Right lobe of liver (tissue), 6 donors: ENCODE measurements around the gene TEDC2. TPM values are rescaled to one million over a fixed set of nuclear protein-coding genes. Genes with fewer than 3 reads are reported as not detected.
A peak's percentile ranks its signal among the peaks of the same experiment; 100 is the strongest.

Experiments
- ATAC-seq, 4 donors: fragments of 200-7000 bp; cut with Tn5 transposase; one replicate each; pipeline ENCODE4 v1.9.1; 2020; ENCODE audit warnings: mild to moderate bottlenecking in 4 of 4, moderate library complexity in 4 of 4
- DNase-seq, 3 donors: peaks; one replicate each; pipeline ENCODE4 v3.0.0-alpha.2; 2020
- H3K27ac ChIP-seq, 3 donors: fragments of 200-600 bp; one replicate each; pipeline ENCODE4 v1.8.0; 2022
- H3K27me3 ChIP-seq, 2 donors: fragments of 200-600 bp; one replicate each; pipeline ENCODE4 v1.8.0; 2022
- H3K36me3 ChIP-seq, 4 donors: fragments of 200-600 bp; sonication (generic) in 1 of 4; one replicate each; pipeline versions ENCODE4 v1.5.1 to v1.8.0; 2017 to 2022; ENCODE audit warnings: control low read depth in 1 of 4
- H3K4me1 ChIP-seq, 4 donors: fragments of 200-600 bp; sonication (generic) in 1 of 4; one replicate each; pipeline versions ENCODE4 v1.5.1 to v1.8.0; 2017 to 2022; ENCODE audit warnings: control low read depth in 1 of 4
- H3K4me3 ChIP-seq, 3 donors: fragments of 200-600 bp; one replicate each; pipeline ENCODE4 v1.8.0; 2022
- H3K9me3 ChIP-seq, 4 donors: fragments of 200-600 bp; sonication (generic) in 1 of 4; one replicate each; pipeline versions ENCODE4 v1.5.1 to v1.8.0; 2017 to 2022; ENCODE audit warnings: control low read depth in 1 of 4
- POLR2A ChIP-seq: fragments of 450-650 bp; IDR thresholded peaks from one replicate; pipeline ENCODE4 v1.6.1; 2017; ENCODE audit warnings: antibody characterized with exemption, mild to moderate bottlenecking
- WGBS: methylation state at CpG from one replicate; pipeline ENCODE4 v1.1.6; 2018; ENCODE audit warnings: low coverage, low lambda C conversion rate; ENCODE audit not compliant: insufficient coverage; ENCODE audit errors: missing lambda C conversion rate; 5-methylcytosine and 5-hydroxymethylcytosine counted together
- intact Hi-C, 2 donors: fragments of 100-400 bp; cut with DNase I; formaldehyde crosslinking; loops; one replicate each; pipeline versions ENCODE4 v1.11.2 to v1.14.1; 2022
- total RNA-seq, 6 experiments: library from RNA; depleted of rRNA in 2 of 6; stranded (reverse); fragments of >200 nt in 2 of 6; fragmentation: NEBNext Ultra II Directional in 3 of 6; extraction: Animal tissue kit (Norgen Biotek cat#: 25700) in 3 of 6; gene quantifications; one replicate each; pipeline versions ENCODE4 v1.1.0 to v1.2.4, GENCODE V29; 2016 to 2023
- TF ChIP-seq, protein P1 (sequence below), 4 donors: fragments of 200-600 bp in 3 of 4; fragments of 450-650 bp in 1 of 4; IDR thresholded peaks; one replicate each; pipeline versions ENCODE4 v1.5.1 to v1.8.0; 2016 to 2022; ENCODE audit warnings: antibody characterized with exemption in 4 of 4, mild to moderate bottlenecking in 2 of 4
- donor health status: DM: no; HTN: yes; CAD: no.
- donor health status: DM: no; HTN: no; CAD: no.
- donor health status: DM: no; HTN: no; CAD: no.
- donor health status: DM: no; HTN: yes; CAD: no.
- donor health status: DM: no; HTN: yes; CAD: no.

Gene TEDC2
- total RNA-seq, 6 experiments from 2014 or later, result 0.35 to 2.8 (median 0.87) TPM

DNA sequence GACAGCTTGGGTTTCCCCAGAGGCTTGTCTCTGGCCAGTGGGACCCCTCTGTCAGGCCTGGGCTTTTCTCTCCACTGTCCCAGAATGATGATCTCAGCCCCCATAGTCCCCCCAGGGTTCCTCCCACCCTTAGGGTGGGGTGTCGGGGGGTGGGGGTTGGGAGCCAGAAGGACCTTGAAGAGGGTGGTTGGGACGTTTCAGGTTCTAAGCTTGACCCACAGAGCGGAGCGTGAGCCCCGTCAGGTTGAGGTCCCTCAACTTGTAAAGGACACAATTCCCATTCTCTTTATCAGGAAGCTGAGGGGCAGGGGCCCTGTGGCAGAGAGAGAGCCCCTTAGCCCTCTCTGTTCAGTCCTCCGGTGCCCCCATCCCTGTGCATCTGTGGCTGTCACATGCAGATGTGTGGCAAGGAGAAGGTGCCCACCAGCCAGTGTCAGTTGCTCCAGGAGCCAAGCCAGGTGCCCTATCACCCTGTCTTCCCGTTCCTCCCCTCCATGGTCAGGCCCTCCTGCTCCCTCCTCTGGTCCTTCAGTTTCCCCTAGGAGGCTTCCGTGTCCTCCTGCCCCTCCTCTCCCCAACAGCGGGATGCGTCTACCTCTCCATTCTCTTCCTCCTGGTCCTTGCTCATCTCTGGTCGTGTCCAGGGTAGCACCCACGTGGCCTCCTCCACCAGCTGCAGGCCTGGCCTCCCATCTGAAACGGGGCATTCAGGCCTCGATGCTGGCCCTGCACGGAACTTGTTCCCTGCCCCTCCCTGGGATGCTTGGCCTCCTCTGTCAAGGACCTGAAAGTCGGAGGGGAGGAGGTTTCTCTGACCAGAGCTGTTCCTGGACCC lies 9.7 kb downstream of the TEDC2 start:
- no peaks in the 10 kb centered on the region for H3K9me3 ChIP-seq
- H3K4me3 ChIP-seq, result no peak overlapping the region
- ATAC-seq, result no peak
- WGBS, result 33% methylated on average over 6 of the region's 16 CpGs
- TF ChIP-seq, protein P1, sequence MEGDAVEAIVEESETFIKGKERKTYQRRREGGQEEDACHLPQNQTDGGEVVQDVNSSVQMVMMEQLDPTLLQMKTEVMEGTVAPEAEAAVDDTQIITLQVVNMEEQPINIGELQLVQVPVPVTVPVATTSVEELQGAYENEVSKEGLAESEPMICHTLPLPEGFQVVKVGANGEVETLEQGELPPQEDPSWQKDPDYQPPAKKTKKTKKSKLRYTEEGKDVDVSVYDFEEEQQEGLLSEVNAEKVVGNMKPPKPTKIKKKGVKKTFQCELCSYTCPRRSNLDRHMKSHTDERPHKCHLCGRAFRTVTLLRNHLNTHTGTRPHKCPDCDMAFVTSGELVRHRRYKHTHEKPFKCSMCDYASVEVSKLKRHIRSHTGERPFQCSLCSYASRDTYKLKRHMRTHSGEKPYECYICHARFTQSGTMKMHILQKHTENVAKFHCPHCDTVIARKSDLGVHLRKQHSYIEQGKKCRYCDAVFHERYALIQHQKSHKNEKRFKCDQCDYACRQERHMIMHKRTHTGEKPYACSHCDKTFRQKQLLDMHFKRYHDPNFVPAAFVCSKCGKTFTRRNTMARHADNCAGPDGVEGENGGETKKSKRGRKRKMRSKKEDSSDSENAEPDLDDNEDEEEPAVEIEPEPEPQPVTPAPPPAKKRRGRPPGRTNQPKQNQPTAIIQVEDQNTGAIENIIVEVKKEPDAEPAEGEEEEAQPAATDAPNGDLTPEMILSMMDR (IDR thresholded peaks at IDR 0.05), result no peak
- no peak for TF ChIP-seq POLR2A
- H3K4me1 ChIP-seq, result peaks cover 0 to 52% (median 11%) of the 10 kb centered on the region in 4 donors
- H3K36me3 ChIP-seq, result no peaks in the 10 kb centered on the region
- H3K27ac ChIP-seq, result no peak overlapping the region
- peak in 1 of 3 donors; percentile 43 for DNase-seq
- no peaks in the 10 kb centered on the region for H3K27me3 ChIP-seq
- intact Hi-C loops, result no loop called here

DNA sequence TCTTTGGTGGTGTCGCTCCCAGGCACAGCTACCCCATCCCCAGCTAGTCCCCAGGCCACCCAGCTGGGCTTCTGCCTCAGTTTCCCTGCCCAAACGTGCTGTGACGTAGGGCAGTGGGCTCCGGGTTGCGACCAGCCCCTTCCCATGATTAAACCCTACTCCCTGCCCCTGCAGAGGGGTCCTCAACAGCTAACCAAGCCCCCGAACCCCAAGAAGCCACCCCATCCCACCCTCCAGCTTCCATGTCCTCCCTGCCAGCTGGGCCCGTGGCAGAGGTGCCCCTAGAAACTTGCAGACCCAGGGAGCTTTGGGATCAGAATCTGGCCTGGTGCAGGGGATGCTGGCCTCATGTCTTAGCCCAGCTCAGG lies 10.3 kb downstream of the TEDC2 start:
- no peaks in the 10 kb centered on the region for H3K9me3 ChIP-seq
- H3K4me1 ChIP-seq, result peaks cover 0 to 52% (median 11%) of the 10 kb centered on the region in 4 donors
- peak in 1 of 3 donors; percentile 41 for DNase-seq
- no peak overlapping the region for H3K27ac ChIP-seq
- intact Hi-C loops, result no loop called here
- no peak for TF ChIP-seq POLR2A
- TF ChIP-seq, protein P1 (IDR thresholded peaks at IDR 0.05), result no peak
- no peaks in the 10 kb centered on the region for H3K27me3 ChIP-seq
- no peak overlapping the region for H3K4me3 ChIP-seq
- H3K36me3 ChIP-seq, result no peaks in the 10 kb centered on the region
- ATAC-seq, result no peak
- 80% methylated on average over 3 of the region's 7 CpGs for WGBS

DNA sequence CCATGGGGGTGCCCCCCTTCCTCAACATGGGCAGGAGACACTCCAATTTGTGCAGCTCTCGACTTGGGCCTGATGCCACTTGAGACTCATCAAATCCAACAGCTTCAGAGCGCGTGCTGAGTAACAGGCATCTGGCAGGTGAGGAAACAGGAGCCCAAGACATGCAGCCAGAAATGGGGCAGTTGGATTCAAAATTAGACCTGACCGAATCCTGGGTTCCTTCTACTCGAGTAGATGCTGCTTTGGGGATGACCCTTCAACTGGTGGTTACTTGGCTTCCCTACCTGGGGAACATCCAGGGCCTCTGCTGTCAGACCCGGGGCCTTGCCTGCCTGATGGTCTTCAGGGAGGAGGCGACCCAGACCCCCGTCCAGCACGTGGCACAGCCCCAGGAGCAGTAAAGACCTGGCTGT lies 10.7 kb downstream of the TEDC2 start:
- Histone ChIP-seq H3K9me3 (no peaks in the 10 kb centered on the region), H3K27me3 (no peaks in the 10 kb centered on the region), H3K4me1 (peaks cover 0 to 54% (median 12%) of the 10 kb centered on the region in 4 donors), H3K4me3 (no peak overlapping the region), H3K36me3 (no peaks in the 10 kb centered on the region), H3K27ac (no peak overlapping the region)
- TF ChIP-seq, protein P1 (IDR thresholded peaks at IDR 0.05), result no peak
- no peak for TF ChIP-seq POLR2A
- ATAC-seq (no peak), DNase-seq (peak in 1 of 3 donors; percentile 40)
- intact Hi-C loops, result no loop called here
- WGBS, result 0% methylated on average over 2 of the region's 9 CpGs

DNA sequence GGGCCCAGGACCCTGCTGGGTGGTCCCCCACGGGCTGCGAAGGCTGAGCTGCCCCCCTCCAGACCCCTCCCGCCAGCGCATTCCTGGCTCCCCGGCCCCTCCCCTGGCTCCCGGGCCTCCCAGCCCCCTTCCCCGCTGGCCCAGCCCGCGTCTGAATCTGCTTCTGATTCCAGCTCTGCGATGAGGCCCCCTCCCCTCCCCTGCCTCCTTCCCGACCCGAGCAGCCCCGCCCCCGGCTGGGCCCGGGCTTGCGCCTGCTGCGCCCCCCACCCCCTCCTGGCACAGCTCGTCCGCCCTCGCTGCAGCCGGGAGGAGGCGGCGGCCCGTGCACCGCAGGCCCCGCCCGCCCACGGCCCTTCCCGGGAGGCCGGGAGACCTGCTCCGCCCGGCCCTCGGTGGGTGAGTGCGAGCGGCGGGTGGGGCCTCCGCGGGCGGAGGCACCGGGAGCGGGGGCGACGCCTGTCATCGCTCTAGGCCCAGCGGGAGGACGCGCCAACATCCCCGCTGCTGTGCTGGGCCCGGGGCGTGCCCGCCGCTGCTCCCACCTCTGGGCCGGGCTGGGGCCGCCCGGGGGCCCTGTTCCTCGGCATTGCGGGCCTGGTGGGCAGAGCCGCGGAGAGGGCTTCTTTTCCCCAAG lies 11.2 kb downstream of the TEDC2 start, which contains the start of gene NTN3:
Gene NTN3 (plus strand): TSS at position 282 of the 637 bp plus-strand sequence. CDS start 405 bp downstream, outside the sequence.
- Histone ChIP-seq H3K27ac (peak within 1 kb of the TSS in 1 of 3 donors; percentile 43), H3K4me1 (peaks cover 0 to 60% (median 14%) of the 10 kb centered on the region in 4 donors), H3K27me3 (no peaks in the 10 kb centered on the region), H3K36me3 (no peaks in the 10 kb centered on the region), H3K4me3 (peak within 1 kb of the TSS; percentile 16 to 45 (median 39)), H3K9me3 (no peaks in the 10 kb centered on the region)
- ATAC-seq (no peak), DNase-seq (peak; percentile 38 to 65 (median 56))
- TF ChIP-seq, protein P1 (IDR thresholded peaks at IDR 0.05), result no peak
- no peak for TF ChIP-seq POLR2A
- under 1% methylated on average over 20 of the region's 59 CpGs for WGBS
- intact Hi-C loops, result no loop called here
